Ramos (cell line): ENCODE data around the gene PTGDR2.

Source experiments
- in situ Hi-C: fragments of 300-500 bp; cut with MboI; formaldehyde crosslinking; loops from one replicate; pipeline ENCODE4 v1.14.3; 2022; ENCODE audit warnings: low sequenced_read_pairs; ENCODE audit not compliant: unreplicated experiment

Gene PTGDR2

GRCh38 chr11:60875366-60876167 is 19.8 kb upstream of the PTGDR2 start:
- in situ Hi-C loops = no loop called here

- in situ Hi-C loops = no loop called here
Measured at GRCh38 chr11:60874421-60875365, 18.9 kb upstream of the PTGDR2 start.

- in situ Hi-C loops = no loop called here
Measured at GRCh38 chr11:60873533-60873932, 17.8 kb upstream of the PTGDR2 start.

GRCh38 chr11:60872961-60873524 is 17.3 kb upstream of the PTGDR2 start:
- in situ Hi-C loops = no loop called here

- in situ Hi-C loops = no loop called here
Measured at GRCh38 chr11:60872124-60872960, 16.6 kb upstream of the PTGDR2 start.

GRCh38 chr11:60871378-60872061 is 15.8 kb upstream of the PTGDR2 start:
- in situ Hi-C loops = no loop called here

- in situ Hi-C loops = no loop called here
Measured at GRCh38 chr11:60870733-60871377, 15.1 kb upstream of the PTGDR2 start.

GRCh38 chr11:60870276-60870675 is 14.5 kb upstream of the PTGDR2 start:
- in situ Hi-C loops = no loop called here

- in situ Hi-C loops = no loop called here
Measured at GRCh38 chr11:60869451-60869825, 13.7 kb upstream of the PTGDR2 start.

GRCh38 chr11:60868682-60869450 is 13.1 kb upstream of the PTGDR2 start:
- in situ Hi-C loops = no loop called here

GRCh38 chr11:60867871-60868681 is 12.3 kb upstream of the PTGDR2 start:
- in situ Hi-C loops = no loop called here

- in situ Hi-C loops = no loop called here
Measured at GRCh38 chr11:60866911-60867870, 11.4 kb upstream of the PTGDR2 start, which contains the start of gene ZP1. Gene ZP1 (plus strand): TSS chr11:60867542. CDS start chr11:60867562, 20 bp downstream.

GRCh38 chr11:60864856-60865513 is 9.2 kb upstream of the PTGDR2 start:
- in situ Hi-C loops = no loop called here

- in situ Hi-C loops = no loop called here
Measured at GRCh38 chr11:60863550-60864521, 8.1 kb upstream of the PTGDR2 start.

- in situ Hi-C loops = no loop called here
Measured at GRCh38 chr11:60862171-60862570, 6.4 kb upstream of the PTGDR2 start.
